HEK293T (cell line): Measurements from ENCODE around the gene LYL1.

Experiments used
- BHLHE40 ChIP-seq: fragments of 450-650 bp; IDR thresholded peaks from 2 replicates; pipeline ENCODE4 v1.6.1; 2016; ENCODE audit warnings: mild to moderate bottlenecking, moderate library complexity, borderline replicate concordance
- CTBP1 ChIP-seq: fragments of 450-650 bp; IDR thresholded peaks from 2 replicates; pipeline ENCODE4 v1.6.1; 2016; ENCODE audit warnings: borderline replicate concordance
- ELF4 ChIP-seq: fragments of 450-650 bp; IDR thresholded peaks from 2 replicates; pipeline ENCODE4 v1.6.1; 2017; ENCODE audit warnings: antibody characterized with exemption
- FOXM1 ChIP-seq: fragments of 450-650 bp; IDR thresholded peaks from 2 replicates; pipeline ENCODE4 v1.6.1; 2017; ENCODE audit warnings: mild to moderate bottlenecking, borderline replicate concordance
- PKNOX1 ChIP-seq: fragments of 450-650 bp; IDR thresholded peaks from 2 replicates; pipeline ENCODE4 v1.6.1; 2016
- TARDBP ChIP-seq: fragments of 450-650 bp; IDR thresholded peaks from 2 replicates; pipeline ENCODE4 v1.6.1; 2016

GRCh38 chr19:13099073-13099999 lies 3.3 kb downstream of the LYL1 start:
- TF ChIP-seq PKNOX1, result no peak
- TF ChIP-seq FOXM1, result no peak
- no peak for TF ChIP-seq BHLHE40
- no peak for TF ChIP-seq CTBP1
- no peak for TF ChIP-seq ELF4
- no peak for TF ChIP-seq TARDBP
